NCI-H2081 (cell line): ENCODE data around the gene SPPL2C.

Experiments used
- DNase-seq, 2 experiments: peaks; one replicate each; lab custom pipeline; 2025; lab: John Stamatoyannopoulos, UW

SPPL2C gene

GRCh38 chr17:45877467-45877866, 32.8 kb downstream of the SPPL2C start:
- DNase-seq, result no peak

DNA sequence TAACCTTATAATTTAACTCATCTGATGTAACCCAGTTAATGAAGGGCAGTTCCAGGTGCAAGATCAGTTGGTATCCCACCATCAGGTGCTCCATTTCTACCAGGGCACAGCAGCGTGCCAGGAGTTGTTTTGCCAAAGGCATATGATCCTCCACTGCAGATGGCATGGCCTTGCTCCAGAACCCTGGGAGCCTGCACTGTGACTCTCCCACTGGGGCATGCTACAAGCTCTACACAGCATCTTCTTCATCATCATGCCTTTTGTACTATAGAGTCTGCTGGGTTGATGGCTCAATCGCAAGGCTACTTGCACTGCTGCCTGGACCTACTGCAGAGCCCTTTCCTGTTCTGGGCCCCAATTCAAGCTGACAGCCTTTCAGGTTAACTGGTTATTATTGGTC, 38.4 kb downstream of the SPPL2C start:
- DNase-seq, result no peak

GRCh38 chr17:45886852-45887251, 42.2 kb downstream of the SPPL2C start:
- no peak for DNase-seq

GRCh38 chr17:45888392-45888791, 43.7 kb downstream of the SPPL2C start:
- DNase-seq, result no peak

DNA sequence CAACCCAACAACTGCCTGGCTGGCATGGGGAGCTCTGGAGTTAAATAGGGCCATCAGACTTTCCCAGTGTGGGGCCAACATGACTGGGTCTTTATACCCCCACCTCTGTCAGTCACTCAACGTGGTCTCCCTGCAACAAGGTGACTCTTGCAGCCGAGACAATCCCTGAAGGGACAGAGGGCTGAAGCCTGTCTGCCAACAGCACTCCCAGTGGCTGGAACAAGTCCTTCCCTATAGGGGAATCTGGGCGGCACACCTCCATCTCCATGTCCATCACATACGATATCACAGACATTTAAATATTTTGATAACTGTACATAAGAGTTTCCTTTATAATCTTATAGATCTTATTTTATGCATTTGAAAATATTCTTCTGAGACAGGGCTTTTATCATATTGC, 44.9 kb downstream of the SPPL2C start:
- no peak for DNase-seq

DNA sequence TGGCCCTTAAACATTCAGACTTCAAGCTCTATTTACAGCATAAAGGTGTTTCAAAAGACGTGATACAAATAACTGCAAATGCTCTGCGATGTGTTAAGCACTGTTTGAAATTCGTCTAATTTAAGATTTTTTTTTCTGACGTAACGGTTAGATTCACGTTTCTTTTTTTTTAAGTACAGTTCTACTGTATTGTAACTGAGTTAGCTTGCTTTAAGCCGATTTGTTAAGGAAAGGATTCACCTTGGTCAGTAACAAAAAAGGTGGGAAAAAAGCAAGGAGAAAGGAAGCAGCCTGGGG, 49.0 kb downstream of the SPPL2C start:
- no peak for DNase-seq

- peak; percentile 97 for DNase-seq
Observed at GRCh38 chr17:45894022-45894784, 49.5 kb downstream of the SPPL2C start, which contains the start of gene MAPT. Gene MAPT (plus strand): TSS chr17:45894554. CDS start chr17:45962338, 67,784 bp downstream.

- DNase-seq, result peak; percentile 93 to 95
Observed at GRCh38 chr17:45895304-45895968, 50.8 kb downstream of the SPPL2C start.

DNA sequence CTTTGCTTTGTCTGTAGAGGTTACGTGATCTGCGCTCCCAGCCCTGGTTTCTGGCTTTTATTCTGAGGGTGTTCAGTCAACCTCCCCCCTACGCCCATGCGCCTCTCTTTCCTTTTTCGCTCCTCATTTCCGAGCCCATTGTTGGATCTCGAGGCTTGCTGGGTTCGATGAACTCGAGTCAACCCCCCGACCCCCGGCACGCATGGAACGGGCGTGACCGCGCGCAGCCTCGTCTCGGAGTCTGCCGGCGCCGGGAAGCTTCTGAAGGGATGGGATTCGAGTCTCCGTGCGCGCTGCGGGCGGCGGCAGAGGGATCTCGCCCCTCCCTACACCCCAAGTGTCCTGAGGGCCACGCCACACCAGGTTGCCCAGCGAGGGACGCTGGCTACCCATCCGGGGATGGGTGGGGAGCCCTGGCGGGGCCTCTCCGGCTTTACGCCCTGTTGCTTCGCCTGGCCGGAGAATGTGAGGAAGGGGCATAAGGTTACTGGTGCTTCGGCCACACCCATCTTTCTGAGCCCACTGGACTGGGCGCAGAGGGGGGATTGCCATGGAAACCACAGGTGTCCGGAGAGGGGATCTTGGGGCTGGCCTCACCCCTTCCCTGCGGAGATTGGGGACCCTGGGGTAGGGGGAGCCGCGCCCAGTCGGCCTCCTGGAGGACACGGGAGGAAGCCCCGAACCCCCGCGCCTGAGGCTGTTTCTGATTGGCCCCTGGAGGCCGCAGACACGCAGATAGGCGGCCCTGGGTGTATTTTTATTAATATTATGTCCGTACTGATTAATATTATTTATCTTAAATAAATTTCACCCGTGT, 51.5 kb downstream of the SPPL2C start:
- peak; percentile 52 to 58 for DNase-seq
